A549 (cell line): ENCODE measurements around the gene COL1A1.
A peak's percentile ranks its signal among the peaks of the same experiment; 100 is the strongest.

Experiments
- ESRRA ChIP-seq: fragments of 150-350 bp; IDR thresholded peaks from 2 replicates; pipeline ENCODE4 v1.6.1; 2014; ENCODE audit warnings: mild to moderate bottlenecking, low read length, borderline replicate concordance
- HOXA7 ChIP-seq: fragments of 250-450 bp; sonication (Bioruptor Pico); IDR thresholded peaks from 2 replicates; pipeline ENCODE4 v1.5.0; 2020; ENCODE audit warnings: mild to moderate bottlenecking, moderate library complexity
- MAFK ChIP-seq: fragments of 450-650 bp; IDR thresholded peaks from 2 replicates; pipeline ENCODE4 v1.6.1; 2014; ENCODE audit not compliant: partially characterized antibody
- RAD21 ChIP-seq, 2 experiments: fragments of >200 bp in 1 of 2; sonication (Bioruptor Twin) in 1 of 2; formaldehyde crosslinking in 1 of 2; IDR thresholded peaks in 1 of 2; conservative IDR thresholded peaks in 1 of 2; 2 replicates in 1 of 2; 3 replicates in 1 of 2; pipeline ENCODE4 v1.6.1; 2012 to 2018; ENCODE audit warnings: inconsistent platforms in 1 of 2
- RNF2 ChIP-seq: fragments of 200-600 bp; sonication (generic); IDR thresholded peaks from 2 replicates; pipeline ENCODE4 v1.6.1; 2016; ENCODE audit warnings: low read depth, mild to moderate bottlenecking, antibody characterized with exemption, moderate library complexity, borderline replicate concordance
- SREBF2 ChIP-seq: fragments of 450-650 bp; IDR thresholded peaks from 2 replicates; pipeline ENCODE4 v1.6.1; 2014; ENCODE audit warnings: mild to moderate bottlenecking, moderate library complexity
- ZFP36 ChIP-seq: fragments of 450-650 bp; IDR thresholded peaks from 2 replicates; pipeline ENCODE4 v1.6.1; 2014; ENCODE audit warnings: borderline replicate concordance; ENCODE audit not compliant: partially characterized antibody
- TF ChIP-seq, protein P1 (sequence below): fragments of >200 bp; sonication (Bioruptor Twin); formaldehyde crosslinking; IDR thresholded peaks from 3 replicates; pipeline ENCODE4 v1.5.1; 2016
- TF ChIP-seq, protein P2 (sequence below): IDR thresholded peaks from 2 replicates; pipeline ENCODE4 v1.6.1; 2012
- TF ChIP-seq, protein P3 (sequence below): fragments of 250-450 bp; sonication (Bioruptor Pico); IDR thresholded peaks from 2 replicates; pipeline ENCODE4 v1.5.0; 2020; ENCODE audit warnings: low read depth, mild to moderate bottlenecking, moderate library complexity
- TF ChIP-seq, protein P4 (sequence below): fragments of 150-350 bp; IDR thresholded peaks from 2 replicates; pipeline ENCODE4 v1.6.1; 2014; ENCODE audit warnings: low read depth, mild to moderate bottlenecking, low read length

DNA sequence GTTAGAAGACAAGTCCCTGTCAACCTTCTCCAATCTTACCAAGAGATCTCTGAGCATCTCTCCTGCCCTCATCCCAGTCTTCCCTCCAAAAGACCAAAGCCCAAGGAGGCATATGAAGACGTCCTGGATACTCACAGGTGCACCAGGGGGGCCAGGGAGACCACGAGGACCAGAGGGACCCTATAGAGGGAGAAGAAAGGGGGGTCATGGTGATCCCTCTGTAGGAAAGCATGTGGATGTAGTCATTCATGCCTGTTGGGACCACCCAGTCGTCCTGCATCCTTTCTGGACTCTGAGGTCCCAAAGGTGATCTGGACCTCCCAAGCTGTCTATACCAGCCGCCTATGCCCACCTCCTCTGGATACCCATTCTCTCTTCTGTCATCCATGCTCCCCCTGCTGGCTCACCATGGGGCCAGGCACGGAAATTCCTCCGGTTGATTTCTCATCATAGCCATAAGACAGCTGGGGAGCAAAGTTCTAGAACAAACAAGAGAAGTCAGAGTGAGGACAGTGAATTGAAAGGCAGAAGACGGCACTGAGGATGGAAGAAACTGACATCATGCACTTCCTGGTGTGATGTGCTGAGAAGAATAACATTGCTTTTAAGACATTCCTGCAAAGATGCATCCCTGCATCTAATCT is 3.3 kb downstream of the COL1A1 start:
- TF ChIP-seq, protein P1, sequence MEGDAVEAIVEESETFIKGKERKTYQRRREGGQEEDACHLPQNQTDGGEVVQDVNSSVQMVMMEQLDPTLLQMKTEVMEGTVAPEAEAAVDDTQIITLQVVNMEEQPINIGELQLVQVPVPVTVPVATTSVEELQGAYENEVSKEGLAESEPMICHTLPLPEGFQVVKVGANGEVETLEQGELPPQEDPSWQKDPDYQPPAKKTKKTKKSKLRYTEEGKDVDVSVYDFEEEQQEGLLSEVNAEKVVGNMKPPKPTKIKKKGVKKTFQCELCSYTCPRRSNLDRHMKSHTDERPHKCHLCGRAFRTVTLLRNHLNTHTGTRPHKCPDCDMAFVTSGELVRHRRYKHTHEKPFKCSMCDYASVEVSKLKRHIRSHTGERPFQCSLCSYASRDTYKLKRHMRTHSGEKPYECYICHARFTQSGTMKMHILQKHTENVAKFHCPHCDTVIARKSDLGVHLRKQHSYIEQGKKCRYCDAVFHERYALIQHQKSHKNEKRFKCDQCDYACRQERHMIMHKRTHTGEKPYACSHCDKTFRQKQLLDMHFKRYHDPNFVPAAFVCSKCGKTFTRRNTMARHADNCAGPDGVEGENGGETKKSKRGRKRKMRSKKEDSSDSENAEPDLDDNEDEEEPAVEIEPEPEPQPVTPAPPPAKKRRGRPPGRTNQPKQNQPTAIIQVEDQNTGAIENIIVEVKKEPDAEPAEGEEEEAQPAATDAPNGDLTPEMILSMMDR: peak; percentile 93
- TF ChIP-seq MAFK (no peak), RNF2 (no peak), RAD21 (conservative IDR thresholded peaks at IDR 0.05 in 1 of 2, IDR thresholded peaks at IDR 0.05 in 1 of 2) (peak; percentile 84 to 89), HOXA7 (CRISPR knock-in tag) (no peak), ESRRA (0 out of 2 replicates have a peak, but pooled peaks have one; percentile 27), ZFP36 (no peak), SREBF2 (no peak)
- TF ChIP-seq, protein P2, sequence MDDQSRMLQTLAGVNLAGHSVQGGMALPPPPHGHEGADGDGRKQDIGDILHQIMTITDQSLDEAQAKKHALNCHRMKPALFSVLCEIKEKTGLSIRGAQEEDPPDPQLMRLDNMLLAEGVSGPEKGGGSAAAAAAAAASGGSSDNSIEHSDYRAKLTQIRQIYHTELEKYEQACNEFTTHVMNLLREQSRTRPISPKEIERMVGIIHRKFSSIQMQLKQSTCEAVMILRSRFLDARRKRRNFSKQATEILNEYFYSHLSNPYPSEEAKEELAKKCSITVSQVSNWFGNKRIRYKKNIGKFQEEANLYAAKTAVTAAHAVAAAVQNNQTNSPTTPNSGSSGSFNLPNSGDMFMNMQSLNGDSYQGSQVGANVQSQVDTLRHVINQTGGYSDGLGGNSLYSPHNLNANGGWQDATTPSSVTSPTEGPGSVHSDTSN: no peak
- TF ChIP-seq, protein P3, sequence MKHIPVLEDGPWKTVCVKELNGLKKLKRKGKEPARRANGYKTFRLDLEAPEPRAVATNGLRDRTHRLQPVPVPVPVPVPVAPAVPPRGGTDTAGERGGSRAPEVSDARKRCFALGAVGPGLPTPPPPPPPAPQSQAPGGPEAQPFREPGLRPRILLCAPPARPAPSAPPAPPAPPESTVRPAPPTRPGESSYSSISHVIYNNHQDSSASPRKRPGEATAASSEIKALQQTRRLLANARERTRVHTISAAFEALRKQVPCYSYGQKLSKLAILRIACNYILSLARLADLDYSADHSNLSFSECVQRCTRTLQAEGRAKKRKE: no peak
- TF ChIP-seq, protein P4, sequence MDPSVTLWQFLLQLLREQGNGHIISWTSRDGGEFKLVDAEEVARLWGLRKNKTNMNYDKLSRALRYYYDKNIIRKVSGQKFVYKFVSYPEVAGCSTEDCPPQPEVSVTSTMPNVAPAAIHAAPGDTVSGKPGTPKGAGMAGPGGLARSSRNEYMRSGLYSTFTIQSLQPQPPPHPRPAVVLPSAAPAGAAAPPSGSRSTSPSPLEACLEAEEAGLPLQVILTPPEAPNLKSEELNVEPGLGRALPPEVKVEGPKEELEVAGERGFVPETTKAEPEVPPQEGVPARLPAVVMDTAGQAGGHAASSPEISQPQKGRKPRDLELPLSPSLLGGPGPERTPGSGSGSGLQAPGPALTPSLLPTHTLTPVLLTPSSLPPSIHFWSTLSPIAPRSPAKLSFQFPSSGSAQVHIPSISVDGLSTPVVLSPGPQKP: no peak
